HG02759 (cell line): ENCODE measurements around the gene TCF7L1.

Source experiments
- ATAC-seq: cut with Tn5 transposase; IDR thresholded peaks from one replicate; pipeline ENCODE4 v1.9.1; 2021; ENCODE audit warnings: mild to moderate bottlenecking, moderate library complexity; ENCODE audit not compliant: unreplicated experiment

Gene TCF7L1

GRCh38 chr2:85247610-85248009, 114.4 kb downstream of the TCF7L1 start:
- no peak for ATAC-seq

GRCh38 chr2:85248773-85249509, 115.7 kb downstream of the TCF7L1 start:
- no peak for ATAC-seq

GRCh38 chr2:85250045-85250444, 116.9 kb downstream of the TCF7L1 start:
- no peak for ATAC-seq

- ATAC-seq, result no peak
Measured at GRCh38 chr2:85251070-85251616, 118.0 kb downstream of the TCF7L1 start.

GRCh38 chr2:85253890-85254289, 120.7 kb downstream of the TCF7L1 start:
- no peak for ATAC-seq

GRCh38 chr2:85254540-85255300, 121.5 kb downstream of the TCF7L1 start:
- ATAC-seq, result no peak

GRCh38 chr2:85255456-85255812, 122.2 kb downstream of the TCF7L1 start:
- no peak for ATAC-seq

GRCh38 chr2:85255813-85256594, 122.8 kb downstream of the TCF7L1 start:
- ATAC-seq, result no peak

GRCh38 chr2:85257359-85257969, 124.3 kb downstream of the TCF7L1 start:
- no peak for ATAC-seq

GRCh38 chr2:85257970-85258605, 124.9 kb downstream of the TCF7L1 start:
- ATAC-seq, result no peak

GRCh38 chr2:85259101-85259590, 126.0 kb downstream of the TCF7L1 start:
- no peak for ATAC-seq

GRCh38 chr2:85259879-85260278, 126.7 kb downstream of the TCF7L1 start:
- ATAC-seq, result no peak

GRCh38 chr2:85263591-85263990, 130.4 kb downstream of the TCF7L1 start:
- ATAC-seq, result no peak

GRCh38 chr2:85264471-85264870, 131.3 kb downstream of the TCF7L1 start:
- ATAC-seq, result no peak

GRCh38 chr2:85265304-85265703, 132.1 kb downstream of the TCF7L1 start:
- no peak for ATAC-seq

- ATAC-seq, result peak; percentile 86
Measured at GRCh38 chr2:85266146-85267041, 133.2 kb downstream of the TCF7L1 start.

GRCh38 chr2:85269959-85270358, 136.8 kb downstream of the TCF7L1 start:
- ATAC-seq, result no peak

- ATAC-seq, result no peak
Measured at GRCh38 chr2:85272357-85272756, 139.2 kb downstream of the TCF7L1 start.
